Inflammatory macrophage (primary cell): ENCODE data around the gene SLC27A2.
A peak's percentile ranks its signal among the peaks of the same experiment; 100 is the strongest.

Experiments used
- DNase-seq, 2 donors: peaks; one replicate each; pipeline ENCODE4 v3.0.0-alpha.2; 2020 to 2022

The SLC27A2 gene

GRCh38 chr15:50277370-50277769 lies 95.4 kb downstream of the SLC27A2 start:
- peak; percentile 31 to 82 for DNase-seq

GRCh38 chr15:50278496-50278895 lies 96.5 kb downstream of the SLC27A2 start:
- DNase-seq = peak; percentile 45 to 47

GRCh38 chr15:50280271-50280670 lies 98.3 kb downstream of the SLC27A2 start:
- no peak for DNase-seq

GRCh38 chr15:50281427-50281826 lies 99.4 kb downstream of the SLC27A2 start:
- DNase-seq = no peak
